GM12878 (cell line): ENCODE data around the gene NUP210. TPM values are rescaled to one million over a fixed set of nuclear protein-coding genes. Genes with fewer than 3 reads are reported as not detected.

Experiments used
- CBX3 ChIP-seq: fragments of 200-600 bp; sonication (generic); IDR thresholded peaks from 2 replicates; pipeline ENCODE4 v1.6.1; 2016; ENCODE audit warnings: low read depth, borderline replicate concordance
- CREM ChIP-seq: IDR thresholded peaks from 2 replicates; pipeline ENCODE4 v1.6.1; 2014; ENCODE audit warnings: antibody characterized with exemption, low read depth
- EED ChIP-seq: sonication (generic); IDR thresholded peaks from 2 replicates; pipeline ENCODE4 v1.6.1; 2016; ENCODE audit warnings: antibody characterized with exemption, low read depth
- EP300 ChIP-seq, 2 experiments: fragments of 150-350 bp in 1 of 2; IDR thresholded peaks; 2 replicates each; pipeline ENCODE4 v1.6.1; 2011 to 2012; ENCODE audit warnings: low read depth in 2 of 2, low read length in 2 of 2, borderline replicate concordance in 1 of 2, improper control_type of control experiment in 1 of 2, inconsistent platforms in 1 of 2; ENCODE audit not compliant: control insufficient read depth in 1 of 2
- FOXM1 ChIP-seq: IDR thresholded peaks from 2 replicates; pipeline ENCODE4 v1.6.1; 2012; ENCODE audit warnings: low read depth, mild to moderate bottlenecking, inconsistent platforms, low read length, moderate library complexity
- HDGF ChIP-seq: fragments of 450-650 bp; IDR thresholded peaks from 2 replicates; pipeline ENCODE4 v1.6.1; 2016; ENCODE audit warnings: antibody characterized with exemption
- MEF2B ChIP-seq: fragments of 450-650 bp; IDR thresholded peaks from 2 replicates; pipeline ENCODE4 v1.6.1; 2018; ENCODE audit warnings: mild to moderate bottlenecking, moderate library complexity; ENCODE audit not compliant: partially characterized antibody, poor library complexity, severe bottlenecking
- MYC ChIP-seq: IDR thresholded peaks from 2 replicates; pipeline ENCODE4 v1.6.1; 2011; ENCODE audit warnings: mild to moderate bottlenecking, low read length, moderate library complexity, inconsistent platforms; ENCODE audit not compliant: insufficient read depth, insufficient replicate concordance, insufficient read length, severe bottlenecking
- NFYB ChIP-seq: IDR thresholded peaks from 2 replicates; pipeline ENCODE4 v1.6.1; 2011; ENCODE audit warnings: low read depth, mild to moderate bottlenecking, low read length, improper control_type of control experiment, moderate library complexity; ENCODE audit not compliant: insufficient read depth
- RAD21 ChIP-seq: IDR thresholded peaks from 2 replicates; pipeline ENCODE4 v1.6.1; 2011; ENCODE audit warnings: mild to moderate bottlenecking, low read depth, low read length, moderate library complexity; ENCODE audit not compliant: insufficient read depth
- SREBF2 ChIP-seq: IDR thresholded peaks from 2 replicates; pipeline ENCODE4 v1.6.1; 2012; ENCODE audit warnings: mild to moderate bottlenecking, low read length
- ZNF207 ChIP-seq: fragments of 450-650 bp; IDR thresholded peaks from 2 replicates; pipeline ENCODE4 v1.6.1; 2014; ENCODE audit warnings: antibody characterized with exemption, mild to moderate bottlenecking, borderline replicate concordance
- ZNF274 ChIP-seq: IDR thresholded peaks from one replicate; pipeline ENCODE4 v1.8.0; 2011; ENCODE audit not compliant: insufficient read length, insufficient read depth
- polyA plus RNA-seq, 11 experiments: library from polyadenylated mRNA; depleted of rRNA in 4 of 11; unstranded in 6 of 11; stranded (reverse) in 5 of 11; fragments of >200 nt; fragmentation: Nextera tagmentation in 4 of 11; fragmentation: Illumina TruSeq in 1 of 11; extraction: Ambion mirVana in 4 of 11; extraction: Trizol in 1 of 11; gene quantifications; 1 replicate in 1 of 11; 2 replicates in 10 of 11; pipeline versions ENCODE4 v1.2.1 to v1.2.3, GENCODE V29; 2011 to 2016; ENCODE audit warnings: inconsistent platforms in 2 of 11, missing spikeins in 2 of 11, low read depth in 1 of 11
- total RNA-seq, 4 experiments: library from RNA; depleted of rRNA in 3 of 4; stranded (reverse); fragments of >200 nt in 3 of 4; fragmentation: Illumina TruSeq in 1 of 4; extraction: Trizol in 1 of 4; gene quantifications; 2 replicates each; pipeline versions ENCODE4 v1.2.1 to v1.2.3, GENCODE V29; 2013 to 2021
- TF ChIP-seq, protein P1 (sequence below): fragments of 150-350 bp; IDR thresholded peaks from 2 replicates; pipeline ENCODE4 v1.6.1; 2016; ENCODE audit warnings: low read depth, low read length
- TF ChIP-seq, protein P2 (sequence below): fragments of 450-650 bp; IDR thresholded peaks from 2 replicates; pipeline ENCODE4 v1.6.1; 2016; ENCODE audit warnings: mild to moderate bottlenecking
- TF ChIP-seq, protein P3 (sequence below): fragments of 150-350 bp; IDR thresholded peaks from 2 replicates; pipeline ENCODE4 v1.6.1; 2014; ENCODE audit warnings: mild to moderate bottlenecking, low read depth, low read length
- TF ChIP-seq, protein P4 (sequence below): fragments of 450-650 bp; IDR thresholded peaks from 2 replicates; pipeline ENCODE4 v1.6.1; 2017; ENCODE audit warnings: mild to moderate bottlenecking, moderate library complexity

NUP210 gene
- total and polyA plus RNA-seq, 10 of the 15 experiments (the other 5 are each of a cell fraction or from before 2014, with no cell fraction given), result 2.9 to 150 (median 76.0) TPM

DNA sequence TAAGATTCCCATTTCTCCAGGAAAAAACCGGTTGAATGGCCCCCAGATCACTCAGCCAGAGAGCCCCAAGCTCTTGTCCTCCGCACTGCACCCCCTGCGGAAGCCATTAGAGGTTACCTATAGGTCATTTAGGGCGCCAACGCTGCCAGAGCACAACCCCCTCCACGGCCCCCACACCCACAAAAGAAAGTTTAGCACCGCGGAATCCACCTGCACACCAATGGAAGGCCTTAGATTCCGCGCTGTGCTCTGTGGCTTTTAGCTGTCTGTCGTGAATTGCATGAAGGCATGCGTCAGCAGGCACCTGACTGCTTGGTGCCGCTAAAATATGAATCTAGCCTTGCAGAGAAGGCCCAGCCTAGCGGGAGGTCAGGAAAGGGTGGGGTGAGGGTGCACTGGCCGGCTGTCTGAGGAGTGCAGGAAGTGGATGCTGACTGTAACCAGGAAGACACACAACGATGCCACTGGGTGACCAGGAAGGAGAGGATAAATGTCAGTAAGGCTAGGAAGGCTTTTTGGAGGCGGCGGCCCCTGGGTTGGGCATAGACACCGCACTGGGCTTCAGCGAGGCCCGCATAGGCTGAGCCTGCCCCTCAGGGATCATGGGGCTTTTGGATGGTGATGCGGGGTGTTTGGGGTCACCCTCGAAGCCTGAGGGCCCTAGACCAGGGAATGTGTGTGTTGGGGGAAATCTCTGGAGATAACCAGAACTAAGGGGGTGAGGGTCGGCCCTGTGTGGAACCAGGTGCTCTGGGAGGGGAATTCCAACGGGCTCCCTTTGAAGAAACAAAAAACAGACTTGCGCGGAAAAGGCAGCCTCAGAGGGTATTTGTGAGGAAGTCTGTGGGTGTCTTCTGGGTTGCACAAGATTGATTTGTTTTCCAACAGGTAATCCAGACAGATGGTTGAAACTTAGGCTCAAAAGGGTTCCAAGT, 976 bp upstream of the NUP210 start (continued):
- TF ChIP-seq, protein P1, sequence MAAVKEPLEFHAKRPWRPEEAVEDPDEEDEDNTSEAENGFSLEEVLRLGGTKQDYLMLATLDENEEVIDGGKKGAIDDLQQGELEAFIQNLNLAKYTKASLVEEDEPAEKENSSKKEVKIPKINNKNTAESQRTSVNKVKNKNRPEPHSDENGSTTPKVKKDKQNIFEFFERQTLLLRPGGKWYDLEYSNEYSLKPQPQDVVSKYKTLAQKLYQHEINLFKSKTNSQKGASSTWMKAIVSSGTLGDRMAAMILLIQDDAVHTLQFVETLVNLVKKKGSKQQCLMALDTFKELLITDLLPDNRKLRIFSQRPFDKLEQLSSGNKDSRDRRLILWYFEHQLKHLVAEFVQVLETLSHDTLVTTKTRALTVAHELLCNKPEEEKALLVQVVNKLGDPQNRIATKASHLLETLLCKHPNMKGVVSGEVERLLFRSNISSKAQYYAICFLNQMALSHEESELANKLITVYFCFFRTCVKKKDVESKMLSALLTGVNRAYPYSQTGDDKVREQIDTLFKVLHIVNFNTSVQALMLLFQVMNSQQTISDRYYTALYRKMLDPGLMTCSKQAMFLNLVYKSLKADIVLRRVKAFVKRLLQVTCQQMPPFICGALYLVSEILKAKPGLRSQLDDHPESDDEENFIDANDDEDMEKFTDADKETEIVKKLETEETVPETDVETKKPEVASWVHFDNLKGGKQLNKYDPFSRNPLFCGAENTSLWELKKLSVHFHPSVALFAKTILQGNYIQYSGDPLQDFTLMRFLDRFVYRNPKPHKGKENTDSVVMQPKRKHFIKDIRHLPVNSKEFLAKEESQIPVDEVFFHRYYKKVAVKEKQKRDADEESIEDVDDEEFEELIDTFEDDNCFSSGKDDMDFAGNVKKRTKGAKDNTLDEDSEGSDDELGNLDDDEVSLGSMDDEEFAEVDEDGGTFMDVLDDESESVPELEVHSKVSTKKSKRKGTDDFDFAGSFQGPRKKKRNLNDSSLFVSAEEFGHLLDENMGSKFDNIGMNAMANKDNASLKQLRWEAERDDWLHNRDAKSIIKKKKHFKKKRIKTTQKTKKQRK, result no peak
- TF ChIP-seq FOXM1 (no peak), RAD21 (no peak), CREM (peak; percentile 68; the same call in 1 of the 2 replicates), ZNF274 (no peak), SREBF2 (no peak), NFYB (peak; percentile 63; the same call in 1 of the 2 replicates), EP300 (IDR thresholded peaks at IDR 0.05; ENCODE audit: borderline replicate concordance in 1 of 2, control insufficient read depth in 1 of 2, low read depth in 2 of 2, low read length in 2 of 2) (peak; percentile 49 to 72; a peak in 3 of 4 replicates), HDGF (peak; percentile 89), MEF2B (peak; percentile 28), MYC (no peak), EED (no peak; the same call in 1 of the 2 replicates), ZNF207 (peak; percentile 48; the same call in 1 of the 2 replicates), CBX3 (no peak)
- TF ChIP-seq, protein P2, sequence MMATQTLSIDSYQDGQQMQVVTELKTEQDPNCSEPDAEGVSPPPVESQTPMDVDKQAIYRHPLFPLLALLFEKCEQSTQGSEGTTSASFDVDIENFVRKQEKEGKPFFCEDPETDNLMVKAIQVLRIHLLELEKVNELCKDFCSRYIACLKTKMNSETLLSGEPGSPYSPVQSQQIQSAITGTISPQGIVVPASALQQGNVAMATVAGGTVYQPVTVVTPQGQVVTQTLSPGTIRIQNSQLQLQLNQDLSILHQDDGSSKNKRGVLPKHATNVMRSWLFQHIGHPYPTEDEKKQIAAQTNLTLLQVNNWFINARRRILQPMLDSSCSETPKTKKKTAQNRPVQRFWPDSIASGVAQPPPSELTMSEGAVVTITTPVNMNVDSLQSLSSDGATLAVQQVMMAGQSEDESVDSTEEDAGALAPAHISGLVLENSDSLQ, result peak; percentile 83
- TF ChIP-seq, protein P3, sequence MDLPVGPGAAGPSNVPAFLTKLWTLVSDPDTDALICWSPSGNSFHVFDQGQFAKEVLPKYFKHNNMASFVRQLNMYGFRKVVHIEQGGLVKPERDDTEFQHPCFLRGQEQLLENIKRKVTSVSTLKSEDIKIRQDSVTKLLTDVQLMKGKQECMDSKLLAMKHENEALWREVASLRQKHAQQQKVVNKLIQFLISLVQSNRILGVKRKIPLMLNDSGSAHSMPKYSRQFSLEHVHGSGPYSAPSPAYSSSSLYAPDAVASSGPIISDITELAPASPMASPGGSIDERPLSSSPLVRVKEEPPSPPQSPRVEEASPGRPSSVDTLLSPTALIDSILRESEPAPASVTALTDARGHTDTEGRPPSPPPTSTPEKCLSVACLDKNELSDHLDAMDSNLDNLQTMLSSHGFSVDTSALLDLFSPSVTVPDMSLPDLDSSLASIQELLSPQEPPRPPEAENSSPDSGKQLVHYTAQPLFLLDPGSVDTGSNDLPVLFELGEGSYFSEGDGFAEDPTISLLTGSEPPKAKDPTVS, result no peak
- TF ChIP-seq, protein P4, sequence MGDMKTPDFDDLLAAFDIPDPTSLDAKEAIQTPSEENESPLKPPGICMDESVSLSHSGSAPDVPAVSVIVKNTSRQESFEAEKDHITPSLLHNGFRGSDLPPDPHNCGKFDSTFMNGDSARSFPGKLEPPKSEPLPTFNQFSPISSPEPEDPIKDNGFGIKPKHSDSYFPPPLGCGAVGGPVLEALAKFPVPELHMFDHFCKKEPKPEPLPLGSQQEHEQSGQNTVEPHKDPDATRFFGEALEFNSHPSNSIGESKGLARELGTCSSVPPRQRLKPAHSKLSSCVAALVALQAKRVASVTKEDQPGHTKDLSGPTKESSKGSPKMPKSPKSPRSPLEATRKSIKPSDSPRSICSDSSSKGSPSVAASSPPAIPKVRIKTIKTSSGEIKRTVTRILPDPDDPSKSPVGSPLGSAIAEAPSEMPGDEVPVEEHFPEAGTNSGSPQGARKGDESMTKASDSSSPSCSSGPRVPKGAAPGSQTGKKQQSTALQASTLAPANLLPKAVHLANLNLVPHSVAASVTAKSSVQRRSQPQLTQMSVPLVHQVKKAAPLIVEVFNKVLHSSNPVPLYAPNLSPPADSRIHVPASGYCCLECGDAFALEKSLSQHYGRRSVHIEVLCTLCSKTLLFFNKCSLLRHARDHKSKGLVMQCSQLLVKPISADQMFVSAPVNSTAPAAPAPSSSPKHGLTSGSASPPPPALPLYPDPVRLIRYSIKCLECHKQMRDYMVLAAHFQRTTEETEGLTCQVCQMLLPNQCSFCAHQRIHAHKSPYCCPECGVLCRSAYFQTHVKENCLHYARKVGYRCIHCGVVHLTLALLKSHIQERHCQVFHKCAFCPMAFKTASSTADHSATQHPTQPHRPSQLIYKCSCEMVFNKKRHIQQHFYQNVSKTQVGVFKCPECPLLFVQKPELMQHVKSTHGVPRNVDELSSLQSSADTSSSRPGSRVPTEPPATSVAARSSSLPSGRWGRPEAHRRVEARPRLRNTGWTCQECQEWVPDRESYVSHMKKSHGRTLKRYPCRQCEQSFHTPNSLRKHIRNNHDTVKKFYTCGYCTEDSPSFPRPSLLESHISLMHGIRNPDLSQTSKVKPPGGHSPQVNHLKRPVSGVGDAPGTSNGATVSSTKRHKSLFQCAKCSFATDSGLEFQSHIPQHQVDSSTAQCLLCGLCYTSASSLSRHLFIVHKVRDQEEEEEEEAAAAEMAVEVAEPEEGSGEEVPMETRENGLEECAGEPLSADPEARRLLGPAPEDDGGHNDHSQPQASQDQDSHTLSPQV, result no peak
